H54 (cell line): ENCODE data around the gene FBXO27.
"Not testable (repeated sequence)": the region's sequence is repeated elsewhere in the genome, so short reads cannot be mapped to it uniquely, and the experiment has no call there.

ENCODE experiments used
- DNase-seq: peaks from one replicate; pipeline ENCODE4 v3.0.0; 2011; ENCODE audit warnings: low spot score, mixed read lengths; ENCODE audit not compliant: insufficient read length
- FAIRE-seq: peaks from 3 replicates; lab custom pipeline; 2011; peaks lifted over from hg19 to GRCh38; lab: Jason Lieb, UNC
- POLR2A ChIP-seq: IDR thresholded peaks from 2 replicates; pipeline ENCODE4 v1.6.1; 2011; ENCODE audit warnings: low read depth, mild to moderate bottlenecking, low read length

The FBXO27 gene

DNA sequence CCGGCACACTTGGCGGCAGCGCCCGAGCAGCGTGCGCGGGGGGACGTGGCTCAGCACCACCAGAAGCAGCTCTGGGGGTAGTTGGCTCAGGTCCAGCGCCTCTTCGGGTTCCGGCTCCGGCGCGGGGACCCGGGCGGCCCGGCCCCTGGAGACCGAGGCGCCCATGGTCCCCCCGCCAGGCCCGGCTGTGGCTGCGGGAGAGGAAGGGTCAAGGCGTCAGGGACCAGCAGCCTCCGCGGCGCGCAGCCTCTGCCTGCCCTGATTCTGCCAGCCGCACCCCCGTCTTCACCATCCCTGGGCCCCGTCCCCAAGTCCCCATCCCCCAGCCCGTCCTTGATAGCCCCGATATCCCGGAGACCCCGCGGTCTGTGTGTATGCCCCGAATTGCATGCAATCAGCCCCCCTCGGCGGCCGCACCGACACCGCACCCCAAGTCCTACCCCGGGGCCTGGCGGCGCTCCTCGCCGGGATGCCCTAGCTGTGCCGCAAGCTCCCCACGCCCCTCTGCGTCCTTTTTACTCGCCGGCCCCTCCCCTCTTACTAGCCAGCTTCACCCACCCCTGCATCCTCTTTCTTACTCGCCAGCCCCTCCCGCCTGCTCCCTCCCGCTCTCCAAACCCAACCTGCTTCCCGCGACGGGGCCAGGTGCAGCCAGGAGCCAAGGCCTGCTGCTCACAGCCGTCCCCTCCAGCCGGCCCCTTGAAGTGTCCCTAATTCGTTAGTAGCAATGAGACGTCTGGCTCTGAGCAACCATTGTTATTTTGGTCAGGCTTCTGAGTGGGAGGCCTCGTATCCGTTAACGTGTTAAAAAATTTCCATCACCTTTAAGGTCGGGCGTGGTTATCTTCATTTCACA, at the start of gene FBXO27:
TSS of gene FBXO27 (minus strand) at position 487 of the 856 bp plus-strand sequence. CDS start at position 165, 322 bp downstream.
- no peak for FAIRE-seq
- TF ChIP-seq POLR2A, result no peak

DNA sequence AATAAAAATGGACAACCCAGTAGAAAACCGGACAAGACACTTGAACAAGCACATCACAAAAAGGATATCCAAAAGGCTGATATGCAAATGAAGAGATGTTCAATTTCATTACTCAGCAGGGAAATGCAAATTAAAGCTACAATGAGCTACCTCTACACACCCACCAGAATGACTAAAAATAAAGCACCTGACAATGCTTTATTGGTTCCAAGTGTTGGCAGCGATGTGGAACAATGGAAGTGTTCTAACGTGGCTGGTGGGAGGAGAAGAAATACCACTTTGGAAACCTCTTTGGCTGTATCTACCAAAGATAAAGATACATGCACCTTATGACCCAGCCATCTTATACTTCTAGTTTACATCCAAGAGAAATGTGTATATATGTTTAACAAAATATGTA, 48.1 kb upstream of the FBXO27 start:
- no peak for TF ChIP-seq POLR2A
- FAIRE-seq (no peak), DNase-seq (no peak)

More for the DNA sequence above, at the start of gene FBXO27:
- DNase-seq, result no peak

DNA sequence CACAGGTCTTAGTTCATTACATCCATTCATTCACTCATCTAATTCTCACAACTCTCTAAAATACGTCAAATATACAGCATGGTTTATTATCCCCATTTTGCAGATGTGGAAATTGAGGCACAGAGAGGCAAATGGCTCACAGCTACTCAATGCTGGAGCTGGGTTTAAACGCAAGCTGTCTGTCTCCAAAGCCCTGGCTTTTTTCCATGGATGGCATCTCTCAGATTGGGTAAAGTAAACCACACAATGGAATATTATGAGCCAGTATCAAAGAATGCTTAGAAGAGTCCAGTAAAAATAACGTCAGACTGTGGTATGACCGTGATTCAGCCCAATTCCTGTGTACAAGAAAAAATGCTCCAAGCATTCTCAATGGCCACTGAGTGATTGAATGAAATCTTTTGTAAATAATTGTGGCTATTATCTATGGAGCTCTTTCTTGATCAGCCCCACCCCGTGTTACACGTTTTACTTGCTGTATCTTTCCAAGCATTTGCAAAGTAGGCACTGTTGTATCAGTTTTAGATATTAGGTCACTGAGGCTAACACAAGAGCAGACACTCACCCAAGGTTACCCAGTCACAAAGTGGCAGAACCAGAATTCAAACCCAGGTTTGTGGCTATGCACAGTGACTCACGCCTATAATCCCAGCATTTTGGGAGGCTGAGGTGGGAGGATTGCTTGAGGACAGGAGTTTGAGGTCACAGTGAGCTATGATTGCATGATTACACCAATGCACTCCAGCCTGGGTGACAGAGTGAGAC, 46.3 kb upstream of the FBXO27 start:
- TF ChIP-seq POLR2A, result no peak
- peak; percentile 86 for FAIRE-seq
- DNase-seq, result peak; percentile 68

DNA sequence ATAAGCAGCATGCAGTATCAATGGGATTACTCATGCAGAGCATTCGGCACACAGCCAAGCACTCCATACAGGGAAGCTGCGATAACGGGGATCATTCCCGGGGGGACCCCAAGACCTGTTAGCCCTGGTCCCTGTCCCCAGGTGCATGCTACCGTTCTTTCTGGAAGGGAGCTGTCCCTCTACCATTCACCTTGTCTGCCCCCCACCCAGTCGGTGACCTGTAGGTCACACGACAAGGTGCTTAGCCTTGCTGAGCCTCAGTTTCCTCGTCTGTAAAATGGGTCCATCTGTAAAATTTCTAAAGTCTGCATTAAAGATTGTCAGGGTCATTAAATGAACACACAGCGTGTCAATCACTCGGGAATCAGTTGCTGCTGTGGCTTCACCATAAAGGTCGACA, 45.0 kb upstream of the FBXO27 start:
- no peak for FAIRE-seq

GRCh38 chr19:39074942-39075341, 42.6 kb upstream of the FBXO27 start:
- no peak for DNase-seq

More for the DNA sequence above, 45.0 kb upstream of the FBXO27 start:
- TF ChIP-seq POLR2A, result no peak
- DNase-seq, result no peak

GRCh38 chr19:39074205-39074692, 41.9 kb upstream of the FBXO27 start:
- FAIRE-seq, result no peak
- no peak for TF ChIP-seq POLR2A

More at GRCh38 chr19:39074942-39075341, 42.6 kb upstream of the FBXO27 start:
- TF ChIP-seq POLR2A, result no peak
- no peak for FAIRE-seq

DNA sequence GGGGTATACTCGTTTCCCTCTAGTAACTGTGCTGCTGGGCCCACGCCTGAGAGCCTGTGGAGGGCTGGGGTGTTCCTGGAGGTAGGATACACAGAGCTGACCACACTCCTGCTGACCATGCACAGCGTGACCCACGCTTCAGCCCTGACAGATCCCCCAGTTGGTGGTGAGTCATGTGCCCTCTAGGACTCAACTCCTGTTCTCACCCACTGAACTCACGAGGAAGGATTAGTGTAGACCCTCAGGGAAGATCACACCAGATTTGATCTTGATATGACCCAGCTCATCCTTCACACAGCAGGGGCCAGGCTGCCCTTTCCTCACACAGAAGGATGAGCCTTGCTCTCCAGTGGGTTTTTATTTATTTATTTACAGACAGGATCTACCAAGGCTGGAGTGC, 38.5 kb upstream of the FBXO27 start:
- no peak for TF ChIP-seq POLR2A
- DNase-seq, result peak; percentile 49
- FAIRE-seq, result no peak

More at GRCh38 chr19:39074205-39074692, 41.9 kb upstream of the FBXO27 start:
- DNase-seq, result no peak

DNA sequence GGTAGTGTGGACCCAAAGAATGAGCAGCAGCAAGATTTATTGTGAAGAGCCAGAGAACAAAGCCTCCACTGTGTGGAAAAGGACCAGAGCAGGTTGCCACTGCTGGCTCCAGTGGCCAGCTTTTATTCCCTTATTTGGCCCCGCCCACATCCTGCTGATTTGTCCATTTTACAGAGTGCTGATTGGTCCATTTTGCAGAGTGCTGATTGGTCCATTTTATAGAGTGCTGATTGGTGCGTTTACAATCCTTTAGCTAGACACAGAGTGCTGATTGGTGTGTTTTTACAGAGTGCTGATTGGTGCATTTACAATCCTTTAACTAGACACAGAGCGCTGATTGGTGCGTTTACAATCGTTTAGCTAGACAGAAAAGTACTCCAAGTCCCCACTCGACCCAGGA, 35.9 kb upstream of the FBXO27 start:
- FAIRE-seq, DNase-seq: not testable (repeated sequence)

GRCh38 chr19:39067104-39067503, 34.8 kb upstream of the FBXO27 start:
- TF ChIP-seq POLR2A, result no peak
- no peak for DNase-seq
- FAIRE-seq, result no peak

GRCh38 chr19:39065928-39066327, 33.6 kb upstream of the FBXO27 start:
- FAIRE-seq, result no peak
- no peak for DNase-seq
- no peak for TF ChIP-seq POLR2A

DNA sequence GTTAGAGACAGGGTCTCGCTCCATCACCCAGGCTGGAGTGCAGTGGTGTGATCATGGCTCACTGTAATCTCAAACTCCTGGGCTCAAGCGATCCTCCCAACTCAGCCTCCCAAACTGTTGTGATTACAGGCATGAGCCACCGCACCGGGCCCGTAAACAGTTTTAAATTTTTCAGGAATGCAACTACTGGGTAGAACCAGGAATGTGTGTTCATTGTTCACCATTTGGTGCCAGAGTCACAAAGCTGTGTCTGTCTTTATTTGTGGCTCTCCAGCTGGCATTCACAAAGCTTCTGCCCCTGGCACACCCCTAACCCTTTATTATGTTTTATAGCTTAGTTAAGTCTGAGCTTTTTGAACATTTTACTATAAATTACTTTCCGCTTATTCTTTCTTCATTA, 32.1 kb upstream of the FBXO27 start:
- FAIRE-seq (no peak), DNase-seq (no peak)
- no peak for TF ChIP-seq POLR2A

GRCh38 chr19:39060171-39060570, 27.8 kb upstream of the FBXO27 start:
- FAIRE-seq (no peak), DNase-seq (no peak)
- no peak for TF ChIP-seq POLR2A

- DNase-seq (no peak), FAIRE-seq (no peak)
- no peak for TF ChIP-seq POLR2A
Observed at GRCh38 chr19:39059302-39059701, 27.0 kb upstream of the FBXO27 start.

- FAIRE-seq, result no peak
- no peak for DNase-seq
- TF ChIP-seq POLR2A, result no peak
Observed at GRCh38 chr19:39057615-39058014, 25.3 kb upstream of the FBXO27 start.
